Coronary artery (tissue), 2 donors: Measurements from ENCODE around the gene APBB2.
A peak's percentile ranks its signal among the peaks of the same experiment; 100 is the strongest.

ENCODE experiments used
- DNase-seq: peaks from one replicate; pipeline ENCODE4 v3.0.0-alpha.2; 2017; ENCODE audit warnings: low spot score
- H3K27ac ChIP-seq, 2 donors: fragments of 200-600 bp; sonication (generic); one replicate each; pipeline ENCODE4 v1.5.1; 2016 to 2019
- H3K4me3 ChIP-seq: fragments of 200-600 bp; sonication (generic); 2 replicates; pipeline ENCODE4 v1.5.1; 2016; ENCODE audit warnings: mild to moderate bottlenecking, moderate library complexity
- CTCF ChIP-seq: fragments of 200-600 bp; sonication (generic); IDR thresholded peaks from one replicate; pipeline ENCODE4 v1.5.1; 2019; ENCODE audit warnings: antibody characterized with exemption

APBB2 gene

GRCh38 chr4:41176340-41176739 lies 38.0 kb downstream of the APBB2 start:
- H3K4me3 ChIP-seq: no peak overlapping the region
- TF ChIP-seq CTCF: no peak
- peak overlapping the region; percentile 43 to 64 for H3K27ac ChIP-seq
- no peak for DNase-seq

GRCh38 chr4:41175794-41176193 lies 38.5 kb downstream of the APBB2 start:
- Histone ChIP-seq H3K27ac (peak overlapping the region; percentile 43 to 64), H3K4me3 (no peak overlapping the region)
- no peak for DNase-seq
- TF ChIP-seq CTCF: no peak

GRCh38 chr4:41174444-41174843 lies 39.9 kb downstream of the APBB2 start:
- peak overlapping the region in 1 of 2 donors; percentile 42 for H3K27ac ChIP-seq
- no peak for TF ChIP-seq CTCF
- no peak overlapping the region for H3K4me3 ChIP-seq
- no peak for DNase-seq

- no peak for DNase-seq
- no peak for TF ChIP-seq CTCF
- peak overlapping the region in 1 of 2 donors; percentile 5 for H3K27ac ChIP-seq
- no peak overlapping the region for H3K4me3 ChIP-seq
Observed at GRCh38 chr4:41172786-41173185, 41.6 kb downstream of the APBB2 start.

- Histone ChIP-seq H3K4me3 (no peak overlapping the region), H3K27ac (no peak overlapping the region)
- no peak for DNase-seq
- no peak for TF ChIP-seq CTCF
Observed at GRCh38 chr4:41169256-41169800, 45.0 kb downstream of the APBB2 start.

GRCh38 chr4:41167191-41167590 lies 47.2 kb downstream of the APBB2 start:
- Histone ChIP-seq H3K27ac (no peak overlapping the region), H3K4me3 (no peak overlapping the region)
- no peak for TF ChIP-seq CTCF
- no peak for DNase-seq

GRCh38 chr4:41164405-41164804 lies 49.9 kb downstream of the APBB2 start:
- Histone ChIP-seq H3K27ac (no peak overlapping the region), H3K4me3 (no peak overlapping the region)

More at GRCh38 chr4:41164405-41164804, 49.9 kb downstream of the APBB2 start:
- DNase-seq: no peak
- no peak for TF ChIP-seq CTCF
